GM18867 (cell line): Measurements from ENCODE around the gene ANKRD61.
"Not testable (repeated sequence)": the region's sequence is repeated elsewhere in the genome, so short reads cannot be mapped to it uniquely, and the experiment has no call there.

Experiments
- ATAC-seq: cut with Tn5 transposase; IDR thresholded peaks from one replicate; pipeline ENCODE4 v1.9.1; 2021; ENCODE audit warnings: mild to moderate bottlenecking, moderate library complexity; ENCODE audit not compliant: unreplicated experiment

ANKRD61 gene

DNA sequence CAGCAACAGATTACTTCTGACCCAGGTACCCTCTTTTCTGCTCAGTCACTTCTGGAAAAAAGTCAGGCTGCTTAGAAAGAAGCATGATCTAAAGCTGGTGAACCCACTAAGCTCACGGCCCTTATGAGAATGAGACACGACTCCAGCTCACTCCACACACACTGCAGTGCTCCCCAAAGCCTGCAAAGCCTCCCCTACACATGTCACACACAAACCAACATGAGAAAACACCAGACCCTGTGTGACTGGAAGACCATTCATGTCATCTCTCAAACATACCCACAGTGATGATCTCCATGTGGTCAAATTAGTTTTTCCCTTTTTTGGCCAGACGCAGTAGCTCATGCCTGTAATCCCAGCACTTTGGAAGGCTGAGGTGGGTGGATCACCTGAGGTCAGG is 391 bp downstream of the ANKRD61 start:
- no peak for ATAC-seq

DNA sequence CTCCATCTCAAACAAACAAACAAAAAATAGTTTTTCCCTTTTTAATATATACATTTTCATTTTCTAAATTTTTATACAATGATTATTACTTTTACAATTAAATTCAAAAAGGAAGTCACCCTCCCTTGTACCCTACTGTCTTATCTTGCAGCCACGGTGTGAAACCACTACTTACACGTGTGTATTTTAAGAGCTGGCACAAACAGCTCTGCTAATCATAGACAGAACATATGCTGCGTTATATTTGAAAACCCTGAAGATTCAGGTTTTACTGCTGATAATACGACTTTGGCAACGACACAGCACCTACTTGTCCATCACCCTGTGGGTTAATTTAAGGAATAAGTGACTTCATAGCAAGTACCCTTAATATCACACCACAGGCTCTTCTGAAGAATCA is 991 bp downstream of the ANKRD61 start:
- ATAC-seq: no peak

DNA sequence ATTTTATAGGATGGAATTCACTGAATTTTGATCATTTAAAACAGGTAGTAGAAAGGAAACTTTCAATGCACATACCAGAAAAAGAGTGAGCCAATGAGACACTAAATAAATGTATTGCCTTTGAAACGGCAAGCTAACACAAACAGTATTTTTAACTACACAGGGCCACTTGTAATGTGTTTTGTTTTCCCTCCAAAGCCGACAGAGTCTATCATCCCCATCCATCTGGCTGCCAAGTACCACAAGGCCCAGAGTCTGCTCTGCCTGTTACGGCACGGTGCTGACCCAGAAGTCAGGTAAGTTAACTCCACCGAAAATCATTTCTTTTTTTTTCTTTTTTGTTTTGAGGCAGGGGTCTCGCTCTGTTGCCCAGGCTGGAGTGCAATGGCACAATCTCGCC is 1.5 kb downstream of the ANKRD61 start:
- ATAC-seq: no peak

DNA sequence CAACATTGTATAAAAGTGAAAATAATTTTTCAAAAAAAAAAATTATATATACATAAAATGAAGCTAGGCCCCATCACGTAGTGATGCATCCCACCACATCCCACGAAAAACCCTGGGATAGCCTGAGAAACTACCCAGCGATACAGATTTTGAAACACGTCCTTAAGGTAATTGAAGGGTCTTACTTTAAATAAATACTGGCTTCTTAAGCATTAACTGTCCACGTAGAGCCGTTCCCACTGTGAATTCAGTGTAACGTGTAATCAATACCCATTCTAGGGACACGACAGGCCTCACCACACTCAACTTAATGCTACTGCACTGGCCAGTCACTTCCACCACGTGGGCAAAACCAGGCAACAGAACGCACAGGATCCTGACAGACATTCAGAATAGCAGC is 4.0 kb downstream of the ANKRD61 start:
- ATAC-seq: no peak

DNA sequence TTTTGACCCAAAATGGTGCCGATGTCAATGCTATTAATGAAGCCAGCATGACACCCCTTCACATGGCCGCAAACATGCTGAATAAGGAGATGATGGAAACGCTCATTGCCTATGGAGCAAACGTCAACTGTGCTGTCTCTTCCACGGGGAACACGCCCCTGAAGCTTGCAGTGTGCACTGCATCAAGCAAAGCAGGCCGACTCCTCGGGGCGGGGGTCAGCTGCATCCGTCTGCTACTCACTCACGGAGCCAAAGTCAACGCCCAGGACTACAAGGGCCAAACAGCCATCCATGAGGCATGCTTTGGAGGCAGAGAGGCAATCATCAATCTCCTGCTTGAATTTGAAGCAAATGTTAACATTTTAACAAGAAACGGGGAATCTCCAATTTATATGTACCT is 4.5 kb downstream of the ANKRD61 start:
- ATAC-seq: no peak

DNA sequence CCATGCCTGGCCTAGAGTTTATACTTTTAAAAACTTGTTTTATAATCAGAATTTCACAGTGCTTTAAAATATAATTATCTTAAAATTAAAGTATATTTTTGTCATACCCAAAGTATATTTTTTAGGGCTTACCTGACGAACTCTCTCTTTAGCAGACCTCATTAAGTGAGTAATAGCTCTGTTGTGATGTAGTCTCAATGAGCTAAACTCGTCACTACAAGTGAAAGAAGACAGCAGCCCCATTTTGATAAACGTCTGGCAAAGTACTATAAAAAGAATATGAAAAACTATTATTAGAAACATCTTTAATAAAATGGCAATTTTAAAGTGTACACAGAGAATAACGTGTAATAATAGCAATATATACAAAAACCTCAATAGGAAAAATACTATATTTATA is 18.6 kb downstream of the ANKRD61 start:
- no peak for ATAC-seq

DNA sequence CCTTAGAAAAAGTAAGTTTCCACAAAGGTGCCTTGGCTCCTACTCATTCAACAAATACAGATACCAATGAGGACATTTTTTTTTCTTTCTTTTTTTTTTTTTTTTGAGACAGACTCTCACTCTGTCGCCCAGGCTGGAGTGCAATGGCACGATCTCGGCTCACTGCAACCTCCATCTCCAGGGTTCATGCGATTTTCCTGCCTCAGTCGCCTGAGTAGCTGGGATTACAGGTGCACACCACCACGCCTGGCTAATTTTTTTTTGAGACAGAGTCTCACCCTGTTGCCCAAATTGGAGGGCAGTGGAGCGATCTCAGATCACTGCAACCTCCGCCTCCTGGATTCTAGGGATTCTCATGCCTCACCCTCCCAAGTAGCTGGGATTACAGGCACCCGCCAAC is 20.0 kb downstream of the ANKRD61 start:
- ATAC-seq: not testable (repeated sequence)

DNA sequence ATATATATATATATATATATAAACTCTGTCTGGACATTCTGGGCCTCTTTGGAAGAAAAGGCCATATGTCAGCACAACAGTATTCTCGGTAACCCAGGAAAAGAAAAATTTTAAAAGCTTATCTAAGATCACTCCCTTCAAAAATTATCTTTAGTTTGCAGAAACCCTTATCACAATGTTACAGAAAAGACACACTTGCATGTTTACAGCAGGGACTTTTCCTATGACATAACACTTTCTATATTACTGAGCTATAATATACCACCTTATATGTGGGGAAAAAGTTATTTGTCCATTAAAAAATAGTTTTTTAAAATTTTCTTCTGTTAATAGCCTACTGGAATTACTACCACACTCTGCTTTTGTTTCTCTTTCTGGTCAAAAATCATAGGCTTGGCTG is 25.4 kb downstream of the ANKRD61 start:
- no peak for ATAC-seq

DNA sequence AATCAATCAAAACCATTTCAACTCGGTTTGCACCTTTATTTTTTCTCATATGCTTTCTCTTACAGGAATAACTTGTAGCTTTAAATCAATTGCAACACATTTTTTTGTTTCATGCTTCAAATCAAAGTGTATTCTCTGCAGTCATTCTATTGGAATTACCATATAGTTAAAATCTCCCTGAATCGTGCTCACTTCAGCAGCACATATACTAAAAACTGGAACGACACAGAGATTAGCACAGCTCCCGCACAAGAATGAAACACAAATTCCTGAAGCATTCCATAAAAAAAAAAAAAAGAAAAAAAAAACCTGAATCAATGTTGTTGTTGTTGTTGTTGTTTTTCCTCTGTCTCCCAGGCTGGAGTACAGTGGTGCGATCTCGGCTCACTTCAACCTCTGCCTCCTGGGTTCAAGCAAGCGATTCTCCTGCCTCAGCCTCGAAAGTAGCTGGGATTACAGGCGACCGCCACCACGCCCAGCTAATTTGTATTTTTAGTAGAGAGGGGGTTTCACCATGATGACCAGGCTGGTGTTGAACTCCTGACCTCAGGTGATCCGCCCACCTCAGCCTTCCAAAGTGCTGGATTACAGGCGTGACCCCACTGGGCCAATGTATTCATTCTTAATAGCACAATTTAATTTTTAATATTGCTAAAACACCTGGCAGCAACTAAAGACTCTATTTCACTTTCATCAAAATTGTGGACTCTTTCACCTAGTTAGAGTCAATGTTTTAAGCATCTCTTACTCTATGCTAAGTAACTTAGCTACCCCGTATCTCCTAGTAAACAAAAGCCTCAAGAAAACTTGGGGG is 26.3 kb downstream of the ANKRD61 start:
- no peak for ATAC-seq

DNA sequence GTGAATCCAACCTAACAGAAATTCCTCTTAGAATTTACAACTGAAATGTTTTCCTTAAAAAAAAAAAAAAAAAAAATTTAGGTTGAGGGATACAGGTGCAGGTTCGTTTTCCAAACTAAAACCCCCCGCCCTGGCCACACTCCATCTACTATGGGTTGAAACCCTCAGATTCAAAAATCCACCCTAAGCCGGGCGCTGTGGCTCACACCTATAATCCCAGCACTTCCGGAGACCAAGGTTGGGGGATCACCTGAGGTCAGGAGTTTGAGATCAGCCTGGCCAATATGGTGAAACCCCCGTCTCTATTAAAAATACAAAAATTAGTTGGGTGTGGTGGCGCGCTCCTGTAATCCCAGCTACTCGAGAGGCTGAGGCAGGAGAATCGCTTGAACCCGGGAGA is 28.8 kb downstream of the ANKRD61 start:
- ATAC-seq: not testable (repeated sequence)

DNA sequence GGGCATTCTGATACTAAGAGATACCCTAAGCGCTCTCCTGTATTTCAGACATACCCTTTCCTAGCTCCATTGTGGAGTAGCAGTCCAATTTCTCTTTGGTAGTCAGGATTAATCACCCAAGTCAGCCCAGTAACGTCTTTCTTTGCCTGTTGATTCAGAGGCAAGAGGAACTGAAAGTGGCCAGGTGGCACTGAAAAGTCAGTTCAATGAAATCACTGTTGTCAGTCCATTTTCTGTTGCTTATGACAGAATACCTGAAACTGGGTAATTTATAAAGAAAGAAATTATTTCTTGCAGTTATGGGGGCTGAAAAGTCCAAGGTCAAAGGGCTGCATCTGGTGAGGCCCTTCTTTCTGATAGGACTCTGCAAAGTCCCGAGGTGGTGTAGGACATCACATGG is 40.2 kb downstream of the ANKRD61 start:
- ATAC-seq: peak; percentile 85

DNA sequence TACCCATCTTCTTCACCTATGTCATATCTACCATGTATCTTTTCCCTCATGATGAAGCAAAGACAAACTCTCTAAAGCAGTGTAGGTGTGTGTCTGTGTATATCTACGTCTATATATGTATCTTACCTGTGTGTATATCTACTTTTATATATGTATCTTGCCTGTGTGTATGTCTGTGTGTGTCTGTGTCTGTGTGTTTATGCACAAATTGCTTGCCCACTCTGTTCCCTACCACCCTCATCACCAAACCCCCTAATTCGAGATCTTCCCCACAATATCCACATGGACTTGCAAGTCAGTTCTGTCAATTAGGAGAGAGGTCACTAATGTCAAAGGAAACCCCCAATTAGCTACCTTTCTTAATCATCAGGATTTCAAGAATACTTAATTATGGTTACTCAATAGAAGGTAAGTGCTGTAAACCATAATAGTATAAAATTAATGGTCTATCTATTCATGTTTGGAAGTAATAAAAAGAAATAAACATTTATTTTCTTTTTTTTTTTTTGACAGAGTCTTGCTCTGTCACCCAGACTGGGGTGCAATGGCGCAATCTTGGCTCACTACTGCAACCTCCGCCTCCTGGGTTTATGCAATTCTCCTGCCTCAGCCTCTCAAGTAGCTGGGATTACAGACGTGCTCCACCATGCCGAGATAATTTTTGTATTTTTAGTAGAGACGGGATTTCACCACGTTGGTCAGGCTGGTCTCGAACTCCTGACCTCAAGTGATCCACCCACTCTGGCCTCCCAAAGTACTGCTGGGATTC is 43.6 kb downstream of the ANKRD61 start:
- ATAC-seq: no peak

DNA sequence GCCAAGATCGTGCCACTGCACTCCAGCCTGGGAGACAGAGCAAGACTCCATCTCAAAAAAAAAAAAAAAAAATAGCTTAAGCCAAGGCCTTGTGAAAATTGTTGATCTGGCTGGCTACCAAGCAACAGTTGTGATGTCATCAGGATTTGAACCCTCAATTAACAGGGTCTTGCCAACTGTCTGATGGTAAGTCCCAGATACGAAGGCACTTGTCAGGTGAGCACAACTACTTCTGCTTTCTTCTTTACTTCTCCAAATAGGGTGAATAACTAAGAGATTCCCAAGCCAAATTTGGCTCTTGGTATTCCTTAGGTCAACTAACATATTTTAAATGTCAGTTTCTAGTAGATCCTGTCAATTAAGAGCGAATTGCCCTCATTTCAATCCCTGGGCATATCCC is 47.4 kb downstream of the ANKRD61 start:
- ATAC-seq: no peak

DNA sequence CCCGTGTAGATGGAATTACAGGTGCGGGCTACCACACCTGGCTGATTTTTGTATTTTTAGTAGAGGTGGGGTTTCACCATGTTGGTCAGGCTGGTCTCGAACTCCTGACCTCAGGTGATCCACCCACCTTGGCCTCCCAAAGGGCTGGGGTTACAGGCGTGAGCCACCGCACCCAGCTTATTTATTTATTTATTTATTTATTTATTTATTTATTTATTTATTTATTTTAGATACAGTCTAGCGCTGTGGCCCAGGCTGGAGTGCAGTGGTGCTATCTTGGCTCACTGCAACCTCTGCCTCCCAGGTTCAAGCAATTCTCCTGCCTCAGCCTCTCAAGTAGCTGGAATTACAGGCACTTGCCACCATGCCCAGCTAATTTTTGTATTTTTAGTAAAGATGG is 51.9 kb downstream of the ANKRD61 start:
- not testable (repeated sequence) for ATAC-seq
